GM21717 (cell line): Measurements from ENCODE around the gene PSMC3.

Source experiments
- ATAC-seq: cut with Tn5 transposase; IDR thresholded peaks from one replicate; pipeline ENCODE4 v1.9.1; 2021; ENCODE audit warnings: mild to moderate bottlenecking, moderate library complexity; ENCODE audit not compliant: unreplicated experiment

Gene PSMC3

GRCh38 chr11:47414685-47415070 is 11.6 kb downstream of the PSMC3 start:
- no peak for ATAC-seq

- no peak for ATAC-seq
Observed at GRCh38 chr11:47413908-47414684, 12.1 kb downstream of the PSMC3 start.

- ATAC-seq = no peak
Observed at GRCh38 chr11:47413351-47413750, 12.9 kb downstream of the PSMC3 start.

- no peak for ATAC-seq
Observed at GRCh38 chr11:47411884-47412746, 14.1 kb downstream of the PSMC3 start.

GRCh38 chr11:47410370-47411264 is 15.6 kb downstream of the PSMC3 start:
- no peak for ATAC-seq

- ATAC-seq = no peak
Observed at GRCh38 chr11:47409440-47410369, 16.5 kb downstream of the PSMC3 start.

GRCh38 chr11:47408598-47409439 is 17.4 kb downstream of the PSMC3 start:
- ATAC-seq = peak; percentile 8

GRCh38 chr11:47407746-47408590 is 18.3 kb downstream of the PSMC3 start, which contains the start of gene SLC39A13:
SLC39A13 (plus strand) TSS chr11:47408590; CDS start chr11:47410095, 1,505 bp downstream.
- peak; percentile 78 for ATAC-seq

- ATAC-seq = no peak
Observed at GRCh38 chr11:47406896-47407745, 19.1 kb downstream of the PSMC3 start.

GRCh38 chr11:47403571-47403970 is 22.7 kb downstream of the PSMC3 start:
- ATAC-seq = no peak

- ATAC-seq = no peak
Observed at GRCh38 chr11:47403135-47403534, 23.1 kb downstream of the PSMC3 start.

GRCh38 chr11:47400768-47401279 is 25.4 kb downstream of the PSMC3 start:
- peak; percentile 50 for ATAC-seq

GRCh38 chr11:47399860-47400767 is 26.1 kb downstream of the PSMC3 start:
- ATAC-seq = peak; percentile 40

GRCh38 chr11:47398551-47398950 is 27.7 kb downstream of the PSMC3 start:
- no peak for ATAC-seq

GRCh38 chr11:47398011-47398410 is 28.2 kb downstream of the PSMC3 start:
- ATAC-seq = no peak

GRCh38 chr11:47396049-47396320 is 30.3 kb downstream of the PSMC3 start:
- ATAC-seq = no peak
